HK-2 (cell line): ENCODE results near the gene SYNPO.

ENCODE experiments used
- DNase-seq: peaks from one replicate; pipeline ENCODE4 v3.0.0-alpha.2; 2018; ENCODE audit not compliant: unreplicated experiment

Gene SYNPO

DNA sequence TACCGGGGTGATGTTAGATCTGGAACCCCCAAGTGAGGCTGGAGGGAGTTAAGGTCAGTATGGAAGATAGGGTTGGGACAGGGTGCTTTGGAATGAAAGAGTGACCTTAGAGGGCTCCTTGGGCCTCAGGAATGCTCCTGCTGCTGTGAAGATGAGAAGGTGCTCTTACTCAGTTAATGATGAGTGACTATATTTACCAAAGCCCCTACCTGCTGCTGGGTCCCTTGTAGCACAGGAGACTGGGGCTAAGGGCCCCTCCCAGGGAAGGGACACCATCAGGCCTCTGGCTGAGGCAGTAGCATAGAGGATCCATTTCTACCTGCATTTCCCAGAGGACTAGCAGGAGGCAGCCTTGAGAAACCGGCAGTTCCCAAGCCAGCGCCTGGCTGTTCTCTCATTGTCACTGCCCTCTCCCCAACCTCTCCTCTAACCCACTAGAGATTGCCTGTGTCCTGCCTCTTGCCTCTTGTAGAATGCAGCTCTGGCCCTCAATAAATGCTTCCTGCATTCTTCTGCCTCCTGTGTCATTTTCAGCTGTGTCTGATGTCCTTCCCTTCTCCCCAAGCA, 18.3 kb downstream of the SYNPO start:
- no peak for DNase-seq

GRCh38 chr5:150659360-150660107, 19.1 kb downstream of the SYNPO start:
- DNase-seq = no peak

DNA sequence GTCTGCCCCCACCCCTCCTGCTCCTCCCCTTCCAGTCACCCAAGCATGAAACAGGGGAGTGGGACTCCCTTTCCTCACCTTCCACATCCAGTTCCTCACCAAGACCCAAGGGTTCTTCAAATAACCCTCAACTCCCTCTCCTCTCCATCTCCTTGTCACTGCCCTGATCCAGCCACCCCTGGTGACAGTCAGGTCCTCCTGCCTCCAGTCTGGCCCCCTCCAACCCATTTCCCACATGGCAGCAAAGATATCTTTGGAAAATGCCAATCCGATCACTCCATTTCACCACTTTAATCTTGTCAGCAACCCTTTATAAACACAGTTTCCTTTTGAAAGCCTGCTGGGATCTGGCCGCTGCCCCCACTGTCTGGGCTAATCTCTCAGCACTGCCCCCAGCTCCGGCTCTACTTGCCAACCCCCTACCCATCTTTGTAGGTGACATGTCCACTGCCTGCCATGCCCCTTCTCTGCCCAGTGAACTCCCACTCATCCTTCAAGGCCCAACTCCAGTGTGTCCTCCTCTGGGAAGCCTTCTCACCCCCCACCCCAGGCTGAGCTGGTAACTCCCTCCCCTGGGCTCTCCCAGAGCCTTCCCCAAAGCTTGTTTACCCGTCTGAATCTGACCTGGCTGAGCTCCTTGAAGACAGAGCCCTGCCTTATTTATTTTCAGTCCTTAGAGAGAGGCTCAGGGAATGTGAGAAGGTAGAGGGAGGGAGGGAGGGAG, 19.8 kb downstream of the SYNPO start:
- no peak for DNase-seq

DNA sequence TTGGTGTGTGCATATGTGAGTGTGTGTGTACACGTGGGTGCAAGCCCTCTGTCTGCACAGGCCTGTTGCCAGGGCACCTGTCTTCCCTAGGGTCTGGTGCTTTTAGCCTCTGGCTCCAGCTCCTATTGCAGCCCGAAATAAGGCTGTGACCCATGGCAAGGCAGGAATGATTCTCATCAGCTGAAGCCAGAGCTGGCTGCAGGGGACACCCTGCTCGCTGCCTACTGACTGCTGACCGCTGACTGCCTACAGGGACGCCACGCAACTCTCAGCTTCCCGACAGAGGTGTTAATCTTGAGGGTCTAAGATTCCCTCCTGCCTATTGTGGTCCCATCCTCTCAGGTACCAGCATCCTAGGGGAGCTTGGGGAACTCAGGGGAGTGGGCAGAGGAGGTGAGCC, 20.6 kb downstream of the SYNPO start, which contains the start of gene MYOZ3:
Gene MYOZ3 (plus strand): TSS at position 166 of the 400 bp plus-strand sequence. CDS start 1,691 bp downstream, outside the sequence.
- DNase-seq = no peak

DNA sequence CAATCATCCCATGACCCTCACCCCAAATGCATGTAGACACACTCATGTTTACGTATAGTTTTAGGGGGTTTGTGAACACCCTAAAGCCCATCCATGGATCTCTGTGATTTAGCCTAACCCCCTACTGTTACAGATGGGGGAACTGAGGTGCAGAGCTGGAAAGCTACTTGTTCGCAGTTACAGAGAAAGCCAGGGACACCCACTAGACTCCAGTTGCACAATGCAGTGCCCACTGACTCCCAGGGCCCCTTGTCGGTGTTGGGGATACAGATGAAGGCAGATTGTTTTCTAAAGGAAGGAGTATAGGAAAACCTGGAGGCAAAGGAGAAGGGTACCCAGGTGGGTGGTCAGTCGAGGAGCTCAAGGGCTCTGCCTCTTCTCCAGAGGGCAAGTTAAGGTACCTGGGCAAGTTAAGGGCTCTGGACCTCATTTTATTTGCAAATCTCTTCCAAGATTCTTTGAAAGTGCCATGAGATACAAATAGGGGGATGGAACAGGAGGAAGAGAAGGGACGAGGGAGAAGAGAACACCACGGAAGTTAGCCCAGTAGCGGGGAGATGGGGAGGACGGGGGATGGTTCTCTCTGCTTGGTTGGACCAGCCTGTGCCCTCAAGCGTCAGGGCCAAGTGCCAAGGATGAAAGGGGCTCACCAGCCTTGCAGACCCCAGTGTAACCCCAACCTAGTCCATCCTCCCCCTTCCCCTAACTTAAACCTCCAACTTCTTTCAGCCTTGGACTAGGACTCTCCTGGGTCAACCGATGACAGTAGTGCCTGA, 21.5 kb downstream of the SYNPO start:
- no peak for DNase-seq

- DNase-seq = no peak
Observed at GRCh38 chr5:150662731-150663516, 22.5 kb downstream of the SYNPO start.

DNA sequence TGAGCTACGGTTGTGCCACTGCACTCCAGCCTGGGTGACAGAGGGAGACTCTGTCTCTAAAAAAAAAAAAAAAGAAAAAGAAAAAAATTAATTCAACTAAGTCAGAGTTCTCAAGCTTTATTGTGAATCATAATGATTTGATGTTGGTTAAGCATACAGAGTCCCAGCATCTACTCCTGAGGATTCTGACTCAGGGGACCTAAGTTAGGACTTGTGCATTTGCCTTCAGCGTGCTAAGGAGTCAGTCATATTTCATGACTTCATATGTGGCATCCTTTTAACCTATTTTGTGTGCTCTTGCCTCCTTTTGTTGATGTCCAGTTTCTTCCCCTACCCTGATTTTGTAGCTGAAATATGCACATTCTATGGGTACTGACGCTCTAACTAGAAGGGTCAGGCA, 23.5 kb downstream of the SYNPO start:
- no peak for DNase-seq

DNA sequence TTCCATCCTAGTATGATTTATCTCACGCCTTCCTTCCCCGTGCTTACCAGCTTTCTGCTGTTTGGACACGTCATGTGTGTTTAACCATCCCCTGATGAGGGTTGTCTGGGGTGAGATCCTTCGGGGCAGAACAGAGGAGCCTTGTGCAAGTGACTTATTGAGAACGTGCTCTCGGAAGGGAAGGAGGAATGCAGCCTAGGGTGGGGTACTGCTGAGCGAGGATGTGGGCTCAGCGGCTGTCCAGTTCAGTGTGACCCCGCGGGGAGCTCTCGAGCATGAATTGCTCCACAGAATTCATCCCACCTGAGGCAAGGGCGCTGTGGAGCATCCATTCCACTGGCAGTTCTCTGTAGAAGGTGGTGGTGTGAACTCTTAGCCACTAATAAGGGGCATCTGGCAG, 24.6 kb downstream of the SYNPO start:
- DNase-seq = no peak

- DNase-seq = no peak
Observed at GRCh38 chr5:150670275-150670947, 30.0 kb downstream of the SYNPO start.

- DNase-seq = no peak
Observed at GRCh38 chr5:150670948-150671310, 30.5 kb downstream of the SYNPO start.

- no peak for DNase-seq
Observed at GRCh38 chr5:150671509-150672236, 31.2 kb downstream of the SYNPO start.

DNA sequence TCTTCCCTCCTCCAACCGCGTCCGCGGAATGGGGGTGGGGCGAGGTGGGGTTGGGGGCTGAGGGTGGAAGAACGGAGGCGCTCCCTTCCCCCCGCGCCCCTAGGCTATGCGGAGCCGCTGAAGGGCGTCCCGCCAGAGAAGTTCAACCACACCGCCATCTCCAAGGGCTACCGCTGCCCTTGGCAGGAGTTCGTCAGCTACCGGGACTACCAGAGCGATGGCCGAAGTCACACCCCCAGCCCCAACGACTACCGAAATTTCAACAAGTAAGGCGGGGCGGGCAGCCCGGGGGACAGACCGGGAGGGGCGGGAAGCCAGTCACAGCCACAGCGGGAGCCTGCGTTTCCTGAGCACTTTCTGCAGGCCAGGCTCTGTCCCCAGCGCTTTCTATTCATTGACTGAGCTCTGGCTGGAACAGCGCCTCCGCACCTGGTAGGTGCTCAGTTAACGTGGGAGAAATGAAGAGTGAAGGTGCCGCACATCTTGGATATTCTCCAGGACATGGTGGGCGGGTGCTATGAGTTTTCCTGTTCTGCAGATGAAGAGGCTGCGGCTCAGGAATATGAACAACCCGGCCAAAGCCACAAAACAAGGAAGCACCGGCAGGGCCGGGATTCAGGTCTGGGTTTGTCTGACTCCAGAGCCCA, 31.9 kb downstream of the SYNPO start:
- DNase-seq = no peak

GRCh38 chr5:150672884-150673275, 32.4 kb downstream of the SYNPO start:
- DNase-seq = no peak

GRCh38 chr5:150674341-150674821, 33.9 kb downstream of the SYNPO start:
- no peak for DNase-seq

GRCh38 chr5:150675069-150675468, 34.6 kb downstream of the SYNPO start:
- DNase-seq = no peak

DNA sequence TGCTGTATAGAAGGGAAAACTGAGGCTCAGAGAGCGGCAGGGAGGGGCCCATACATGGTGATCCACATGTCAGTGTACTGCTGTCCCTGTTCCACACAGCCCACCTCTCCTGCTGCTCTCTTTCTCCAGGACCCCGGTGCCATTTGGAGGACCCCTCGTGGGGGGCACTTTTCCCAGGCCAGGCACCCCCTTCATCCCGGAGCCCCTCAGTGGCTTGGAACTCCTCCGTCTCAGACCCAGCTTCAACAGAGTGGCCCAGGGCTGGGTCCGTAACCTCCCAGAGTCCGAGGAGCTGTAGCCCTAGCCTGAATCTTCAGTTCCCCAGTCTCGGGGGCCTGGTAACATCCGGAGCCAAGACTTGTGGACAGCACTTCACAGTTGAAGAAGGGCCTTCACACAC, 36.1 kb downstream of the SYNPO start:
- no peak for DNase-seq

DNA sequence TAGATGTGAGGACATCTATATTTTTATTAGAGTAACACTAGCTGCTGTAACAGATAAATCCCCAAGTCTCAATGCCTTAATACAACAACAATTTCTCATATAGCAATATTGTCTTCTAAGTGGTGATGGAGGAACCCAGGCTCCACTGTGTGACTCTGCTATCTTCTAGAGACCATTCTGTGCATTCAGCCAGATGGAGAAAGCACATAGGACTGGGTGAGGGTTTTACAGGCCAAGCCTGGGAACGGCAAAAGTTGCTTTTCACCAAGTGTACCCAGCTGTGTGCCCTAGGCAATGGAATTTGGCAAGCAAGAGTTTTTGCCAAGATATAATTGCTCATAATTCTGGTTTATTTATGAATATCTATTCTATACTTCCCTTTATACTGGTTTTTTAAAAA, 48.7 kb downstream of the SYNPO start:
- no peak for DNase-seq

- no peak for DNase-seq
Observed at GRCh38 chr5:150690760-150691159, 50.3 kb downstream of the SYNPO start.

GRCh38 chr5:150692276-150692675, 51.8 kb downstream of the SYNPO start:
- DNase-seq = no peak

- DNase-seq = no peak
Observed at GRCh38 chr5:150694612-150695011, 54.2 kb downstream of the SYNPO start.
